GM12865 (cell line): Measurements from ENCODE around the gene RPL13A.
"Not testable (repeated sequence)": the region's sequence is repeated elsewhere in the genome, so short reads cannot be mapped to it uniquely, and the experiment has no call there.

Experiments used
- DNase-seq: peaks from one replicate; pipeline ENCODE4 v3.0.0; 2010; ENCODE audit warnings: low read depth
- H3K4me3 ChIP-seq: 2 replicates; pipeline ENCODE4 v1.5.1; 2011; ENCODE audit warnings: mild to moderate bottlenecking, low read depth, low read length, control low read depth
- CTCF ChIP-seq: IDR thresholded peaks from 2 replicates; pipeline ENCODE4 v1.5.1; 2011; ENCODE audit warnings: low read length, control low read depth, low read depth, inconsistent platforms; ENCODE audit not compliant: insufficient read depth; ENCODE audit errors: missing control alignments

RPL13A gene

GRCh38 chr19:49458567-49458903, 28.9 kb upstream of the RPL13A start:
- peak overlapping the region; percentile 32 for H3K4me3 ChIP-seq
- no peak for TF ChIP-seq CTCF
- DNase-seq, result peak; percentile 58

GRCh38 chr19:49459388-49459787, 28.0 kb upstream of the RPL13A start:
- DNase-seq, result no peak
- no peak overlapping the region for H3K4me3 ChIP-seq
- TF ChIP-seq CTCF, result no peak

- not testable (repeated sequence) for H3K4me3 ChIP-seq, DNase-seq
These were observed 26.3 kb upstream of the RPL13A start for GRCh38 chr19:49461130-49461529.

GRCh38 chr19:49461656-49462055, 25.8 kb upstream of the RPL13A start:
- no peak for DNase-seq
- no peak for TF ChIP-seq CTCF
- H3K4me3 ChIP-seq, result no peak overlapping the region

GRCh38 chr19:49462492-49462891, 24.9 kb upstream of the RPL13A start:
- no peak for DNase-seq
- no peak for TF ChIP-seq CTCF
- no peak overlapping the region for H3K4me3 ChIP-seq

GRCh38 chr19:49463960-49464740, 23.3 kb upstream of the RPL13A start:
- no peak overlapping the region for H3K4me3 ChIP-seq
- DNase-seq, result no peak
- TF ChIP-seq CTCF, result no peak

- TF ChIP-seq CTCF, result no peak
- DNase-seq, result no peak
- H3K4me3 ChIP-seq, result no peak overlapping the region
These were observed 22.0 kb upstream of the RPL13A start for GRCh38 chr19:49465371-49465770.
